Hematopoietic multipotent progenitor cell treated with erythropoietin and hydrocortisone succinate and interleukin-3 and kit ligand, for 8 days (in vitro differentiated cells): ENCODE data around the gene LRPPRC.
A peak's percentile ranks its signal among the peaks of the same experiment; 100 is the strongest.
"Not testable (repeated sequence)": the region's sequence is repeated elsewhere in the genome, so short reads cannot be mapped to it uniquely, and the experiment has no call there.

Experiments
- DNase-seq: peaks from one replicate; pipeline ENCODE4 v3.0.0-alpha.2; 2015

Gene LRPPRC

DNA sequence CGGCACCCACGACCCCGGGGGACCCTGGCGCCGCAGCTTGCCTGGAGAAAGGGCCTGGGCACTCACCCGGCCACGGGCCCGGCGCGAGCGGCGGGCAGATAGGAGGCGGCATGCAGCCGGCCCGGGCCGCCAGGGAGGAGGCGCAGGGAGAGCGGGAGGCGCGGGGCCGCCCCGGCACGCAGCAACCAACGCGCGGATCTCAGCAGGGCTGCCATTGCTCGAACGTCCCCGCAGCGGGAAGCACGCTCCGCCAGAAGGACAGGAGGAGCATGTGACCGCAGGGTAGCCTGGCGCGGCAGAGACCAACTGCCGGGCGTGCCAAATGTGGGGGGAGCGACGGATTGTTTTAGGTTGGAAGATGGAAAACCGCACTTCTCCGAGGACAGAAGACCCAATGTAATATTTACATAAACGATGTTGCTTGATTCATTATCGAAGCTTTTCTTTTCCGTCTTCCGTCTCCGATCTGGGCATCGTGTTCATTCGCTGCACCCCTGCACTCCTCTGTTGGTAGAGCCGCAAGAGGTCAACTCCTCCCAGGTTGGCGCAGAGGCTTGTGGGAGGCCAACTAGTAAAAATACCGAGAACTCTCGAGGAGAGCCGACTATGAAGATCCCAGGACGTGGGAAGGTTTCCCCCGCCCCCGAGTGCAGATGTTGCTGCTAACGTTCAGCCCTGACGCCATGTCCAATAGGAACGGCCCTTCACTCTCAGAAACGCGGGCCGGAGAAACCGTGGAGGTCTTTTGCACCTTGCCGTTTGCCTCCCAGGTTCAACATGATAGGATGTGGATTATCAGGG, at the start of gene LRPPRC:
Gene LRPPRC, minus strand, starts transcription at position 257 of the 801 bp plus-strand sequence. Its CDS starts 42 bp downstream, at position 215.
- peak; percentile 97 for DNase-seq

GRCh38 chr2:44045061-44045460, 49.3 kb upstream of the LRPPRC start:
- no peak for DNase-seq

DNA sequence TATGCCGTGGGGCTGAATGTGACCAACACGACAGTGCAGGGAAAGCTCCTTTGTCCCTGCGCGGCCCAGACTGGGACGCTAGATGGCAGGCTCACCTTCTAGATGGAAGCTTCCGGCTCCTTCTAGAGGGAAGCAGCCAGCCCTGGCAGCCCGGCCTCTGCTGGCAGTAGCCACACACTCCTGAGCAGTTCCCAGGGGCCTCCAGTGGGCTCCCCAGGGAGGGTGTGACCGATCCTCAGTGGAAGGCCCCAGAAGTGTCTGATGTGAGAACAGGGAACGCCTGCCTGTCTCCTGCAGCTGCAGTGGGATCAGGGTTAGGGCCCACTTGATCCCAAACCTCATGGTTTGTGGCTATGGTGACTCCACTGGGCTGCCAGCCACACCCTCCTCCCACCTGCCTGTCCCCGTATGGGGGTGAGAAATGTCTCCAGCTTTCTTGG, 48.5 kb upstream of the LRPPRC start:
- peak; percentile 85 for DNase-seq

DNA sequence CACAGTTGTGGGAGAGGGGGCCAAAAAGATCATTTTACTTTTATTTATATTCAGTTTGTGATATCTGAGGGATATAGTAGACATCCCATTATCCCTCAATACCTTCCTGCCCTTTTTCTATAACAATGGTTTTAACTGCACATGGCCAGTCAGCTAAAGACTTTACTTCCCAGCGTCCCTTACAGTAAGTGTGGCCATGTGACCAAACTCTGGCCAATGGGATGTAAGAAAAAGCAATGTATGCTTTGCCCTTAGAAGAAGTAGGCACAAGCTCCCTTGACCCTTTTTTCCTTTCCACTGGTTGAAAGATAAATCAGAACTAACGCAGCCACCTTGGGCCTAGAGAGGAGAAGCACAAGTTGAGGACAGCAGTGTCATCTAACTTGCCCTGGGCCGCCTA, 44.6 kb upstream of the LRPPRC start:
- no peak for DNase-seq

- no peak for DNase-seq
These were observed 42.5 kb upstream of the LRPPRC start for GRCh38 chr2:44038277-44038676.

- DNase-seq, result no peak
These were observed 41.4 kb upstream of the LRPPRC start for GRCh38 chr2:44037221-44037620.

DNA sequence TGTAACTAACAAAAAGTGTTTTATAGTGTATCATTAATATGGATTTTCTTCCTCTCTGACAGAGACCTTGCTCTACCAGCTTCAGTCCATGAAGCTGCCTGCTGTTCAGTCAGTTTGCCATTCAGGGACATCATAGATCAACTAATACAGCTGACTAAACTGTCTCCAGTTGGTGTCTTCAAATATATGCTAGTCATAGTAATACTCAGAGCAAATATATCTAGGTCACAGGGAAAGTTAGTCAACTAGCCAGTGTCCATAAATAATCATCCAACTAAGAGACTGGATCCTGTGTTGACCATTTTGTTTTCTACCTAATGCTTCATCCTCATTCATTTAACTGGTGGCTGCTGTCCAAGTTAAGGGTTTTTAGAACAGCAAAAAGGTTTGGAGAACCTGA, 38.2 kb upstream of the LRPPRC start:
- no peak for DNase-seq

DNA sequence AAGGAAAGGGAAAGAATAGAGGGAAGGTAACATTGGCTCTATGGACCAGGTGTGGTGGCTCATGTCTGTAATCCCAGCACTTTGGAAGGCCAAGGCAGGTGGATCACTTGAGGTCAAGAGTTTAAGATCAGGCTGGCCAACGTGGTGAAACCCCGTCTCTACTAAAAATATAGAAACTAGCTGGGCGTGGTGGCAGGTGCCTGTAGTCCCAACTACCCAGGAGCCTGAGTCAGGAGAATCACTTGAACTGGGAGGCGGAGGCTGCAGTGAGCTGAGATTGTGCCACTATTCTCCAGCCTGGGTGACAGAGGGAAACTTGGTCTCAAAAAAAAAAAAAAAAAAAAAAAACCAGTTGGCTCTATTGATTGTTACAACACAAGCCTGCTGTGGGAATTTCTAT, 31.3 kb upstream of the LRPPRC start:
- DNase-seq, result not testable (repeated sequence)

DNA sequence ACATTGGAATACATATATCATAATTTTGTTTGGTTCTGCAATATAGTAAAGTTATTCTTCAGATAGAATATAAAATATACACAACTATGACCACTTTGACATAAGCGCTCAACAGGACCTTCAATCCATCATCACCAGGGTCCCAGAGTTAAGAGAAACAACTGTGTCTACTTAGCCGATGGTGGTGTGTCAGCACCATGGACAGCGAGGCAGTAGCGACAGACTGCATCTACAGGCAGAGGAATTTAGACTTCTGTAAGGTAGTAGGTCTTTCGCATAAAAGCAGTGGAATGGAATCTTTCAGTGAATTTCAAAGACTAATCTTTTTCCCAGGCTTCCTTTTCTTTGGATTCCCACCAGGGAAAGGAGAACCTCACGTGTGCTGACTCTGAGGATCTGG, 20.5 kb upstream of the LRPPRC start:
- DNase-seq, result peak; percentile 44

DNA sequence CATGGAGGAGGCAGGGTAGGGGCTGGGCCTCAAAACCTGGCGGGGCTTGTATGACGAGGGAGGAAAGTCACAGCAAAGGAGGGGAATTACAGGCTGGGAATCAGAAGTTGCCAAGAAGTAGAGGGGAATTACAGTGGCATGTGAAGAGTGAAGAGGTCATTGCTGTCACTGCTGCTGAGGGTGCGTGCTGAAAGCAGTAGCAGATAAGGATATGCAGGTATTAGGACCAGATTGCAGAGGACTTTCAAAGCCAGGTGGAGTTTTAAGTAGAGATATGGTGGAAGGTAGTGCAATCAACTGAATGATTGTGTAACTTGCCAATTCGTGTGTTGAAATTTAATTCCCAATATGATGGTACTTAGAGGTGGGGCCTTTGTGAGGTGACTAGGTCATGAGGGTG, 19.4 kb upstream of the LRPPRC start:
- DNase-seq, result no peak

- not testable (repeated sequence) for DNase-seq
These were observed 17.4 kb upstream of the LRPPRC start for GRCh38 chr2:44013205-44013604.

- DNase-seq, result no peak
These were observed 14.5 kb upstream of the LRPPRC start for GRCh38 chr2:44010266-44010665.

DNA sequence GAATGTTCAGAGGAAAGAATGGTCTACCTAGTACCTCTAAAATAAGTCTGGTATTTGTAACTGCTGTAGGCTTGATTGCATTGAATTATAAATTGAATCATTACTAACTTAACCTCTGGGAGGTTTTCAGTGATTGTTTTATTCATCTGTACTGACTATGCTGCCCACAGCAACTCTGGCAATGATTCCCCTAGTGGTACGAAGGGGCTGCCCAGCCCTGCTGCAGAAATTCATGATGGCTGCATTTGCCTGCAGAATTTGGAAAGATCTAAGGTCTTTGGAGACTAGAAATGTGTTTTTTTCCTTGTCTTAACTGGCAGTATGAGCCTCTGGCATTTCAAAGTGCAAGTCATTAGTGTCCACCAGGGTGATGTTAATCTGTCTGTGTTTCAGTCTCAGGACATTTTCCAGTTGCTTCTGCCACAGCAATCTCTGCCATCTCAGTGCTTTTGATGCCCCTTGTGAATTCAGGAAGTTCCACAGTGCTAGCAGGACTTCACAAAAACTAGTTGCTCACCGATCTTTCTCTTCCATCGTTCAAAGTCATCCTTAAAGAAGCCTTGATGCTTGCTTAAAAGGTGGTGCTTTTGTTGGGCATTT, 13.4 kb upstream of the LRPPRC start:
- no peak for DNase-seq

GRCh38 chr2:44005846-44006245, 10.1 kb upstream of the LRPPRC start:
- DNase-seq, result no peak

GRCh38 chr2:44004735-44005602, 9.2 kb upstream of the LRPPRC start:
- DNase-seq, result no peak

GRCh38 chr2:44001716-44002115, 5.9 kb upstream of the LRPPRC start:
- DNase-seq, result no peak

DNA sequence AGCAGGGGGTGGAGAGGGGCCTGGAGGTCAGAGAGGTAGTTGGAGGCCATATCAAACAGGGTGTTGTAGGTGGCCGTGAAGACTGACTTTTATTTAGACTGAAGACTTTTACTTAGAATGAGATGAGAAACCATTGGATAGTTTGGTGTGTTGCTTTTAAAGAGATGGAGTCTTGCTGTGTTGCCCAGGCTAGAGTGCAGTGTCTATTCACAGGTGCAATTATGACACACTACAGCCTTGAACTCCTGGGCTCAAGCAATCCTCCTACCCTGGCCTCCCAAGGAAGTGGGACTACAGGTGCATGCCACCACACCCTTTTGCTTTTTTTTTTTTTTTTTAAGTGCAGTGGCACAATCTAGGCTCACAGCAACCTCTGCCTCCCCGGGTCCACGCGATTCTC, 2.5 kb upstream of the LRPPRC start:
- DNase-seq, result no peak

DNA sequence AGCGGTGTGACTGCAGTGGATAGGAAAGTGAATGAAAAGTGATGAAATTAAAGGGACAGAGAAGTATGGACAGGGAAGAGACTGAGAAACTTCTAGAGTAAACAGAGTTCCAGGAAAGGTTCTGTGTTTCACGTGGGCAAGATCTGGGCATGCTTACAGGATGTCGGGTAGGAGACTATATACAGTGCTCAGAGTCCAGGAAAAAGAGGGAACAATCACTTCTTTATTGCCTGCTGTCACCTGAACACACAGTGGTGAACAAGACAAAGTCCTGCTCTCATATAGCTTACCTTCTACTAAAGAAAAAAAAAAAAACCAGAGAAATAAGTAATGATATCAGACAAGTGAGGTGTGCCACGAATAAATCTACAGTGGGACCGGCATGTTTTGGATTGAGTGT, 2.4 kb downstream of the LRPPRC start:
- DNase-seq, result no peak

DNA sequence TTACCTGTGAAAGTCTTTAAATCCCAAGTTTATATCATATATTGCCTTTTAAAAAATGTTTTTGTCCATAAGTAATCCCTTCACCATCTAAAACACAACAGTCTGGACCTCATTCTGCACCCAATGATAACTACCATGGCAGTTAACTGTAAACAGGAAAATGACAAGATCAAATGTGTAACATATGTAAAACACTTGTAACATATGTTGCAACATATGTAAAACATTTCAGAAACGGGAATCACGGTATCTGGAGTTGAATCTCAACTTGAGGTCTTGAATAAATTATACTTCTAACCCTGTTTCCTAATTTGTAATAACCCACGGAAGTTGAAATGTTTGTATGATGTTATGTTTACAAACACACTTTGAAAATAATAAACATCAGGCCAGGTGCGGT, 6.2 kb downstream of the LRPPRC start:
- DNase-seq, result no peak

DNA sequence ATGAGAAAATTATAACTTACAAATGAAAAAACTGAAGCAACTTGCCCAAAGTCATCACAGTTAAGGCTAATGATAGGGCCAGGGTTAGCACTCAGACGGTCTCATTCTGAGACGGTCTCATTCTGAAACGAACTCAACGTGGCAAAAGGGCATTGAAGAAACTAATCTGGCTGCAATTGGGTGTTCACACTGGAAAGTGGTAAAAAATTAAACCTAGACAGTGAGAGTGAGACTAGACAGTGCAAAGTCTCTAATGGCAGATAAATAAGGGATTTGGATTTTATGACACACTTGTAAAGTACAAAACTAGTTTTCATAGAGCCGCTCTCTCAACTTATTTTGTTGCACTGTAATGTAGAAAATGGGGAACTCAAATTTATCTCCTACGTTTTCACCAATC, 9.2 kb downstream of the LRPPRC start:
- DNase-seq, result no peak

DNA sequence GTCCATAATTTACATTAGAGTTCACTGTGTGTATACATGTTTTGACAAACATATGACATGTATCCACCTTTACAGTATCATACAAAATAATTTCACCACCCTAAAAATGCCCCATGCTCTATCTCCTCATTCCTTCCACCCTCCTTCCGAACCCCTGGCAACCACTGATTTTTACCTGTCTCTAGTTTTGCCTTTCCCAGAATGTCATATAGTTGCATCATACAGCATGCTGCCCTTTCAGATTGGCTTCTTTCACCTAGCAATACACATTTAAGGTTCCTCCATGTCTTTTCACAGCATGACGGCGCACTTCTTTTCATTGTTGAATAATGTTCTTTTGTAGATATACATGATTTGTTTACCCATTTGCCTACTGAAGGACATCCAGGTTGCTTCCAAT, 10.4 kb downstream of the LRPPRC start:
- DNase-seq, result no peak

DNA sequence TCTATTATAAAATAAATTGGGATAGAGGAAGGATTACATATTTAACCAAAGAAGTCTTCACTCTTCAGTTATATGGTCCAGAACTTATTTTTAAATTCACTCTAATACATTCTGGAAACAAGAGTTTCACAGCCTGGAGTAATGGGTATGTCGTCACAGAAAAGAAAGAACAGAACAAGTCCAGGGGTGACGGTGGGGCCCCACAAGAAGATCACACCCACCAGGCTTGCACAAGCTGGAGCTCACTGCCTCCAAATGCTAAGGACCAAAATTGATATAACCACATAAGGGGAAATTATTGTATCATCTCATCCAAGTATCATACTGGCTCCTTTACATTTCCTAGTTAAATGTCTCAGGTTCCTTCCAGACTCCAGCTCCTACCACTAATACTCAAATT, 11.3 kb downstream of the LRPPRC start:
- no peak for DNase-seq

DNA sequence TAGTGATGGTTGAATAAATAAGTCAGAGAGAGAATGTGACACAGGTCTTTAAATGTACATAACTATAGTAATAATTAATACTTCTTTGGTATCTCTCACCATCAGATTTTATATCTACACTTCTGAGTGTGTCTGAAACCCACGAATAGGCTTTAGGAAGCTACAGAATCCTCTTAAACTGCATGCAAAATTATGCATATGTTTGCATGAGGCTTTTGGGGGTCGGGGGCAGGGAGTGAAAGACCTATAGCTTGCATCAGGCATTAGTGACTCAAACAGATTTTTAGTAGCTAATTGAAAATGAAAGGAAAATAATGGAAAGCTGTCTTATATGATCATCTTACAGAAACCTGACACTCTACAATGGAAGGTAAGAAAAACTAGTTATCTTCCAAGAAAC, 14.9 kb downstream of the LRPPRC start:
- no peak for DNase-seq
